Motor neuron (in vitro differentiated cells): ENCODE results near the gene HTR4. TPM values are rescaled to one million over a fixed set of nuclear protein-coding genes. Genes with fewer than 3 reads are reported as not detected.
A peak's percentile ranks its signal among the peaks of the same experiment; 100 is the strongest.

Source experiments
- ATAC-seq, 8 experiments: fragments of 200-7000 bp; cut with Tn5 transposase; replicated peaks in 6 of 8; 2 replicates each; pipeline ENCODE4 v1.8.0; 2021; ENCODE audit warnings: mild to moderate bottlenecking in 8 of 8, moderate library complexity in 8 of 8
- H3K27ac ChIP-seq, 2 donors: fragments of 250-450 bp; sonication (Bioruptor Pico); 2 replicates each; pipeline ENCODE4 v1.9.0; 2021; ENCODE audit warnings: antibody characterized with exemption in 2 of 2, mild to moderate bottlenecking in 2 of 2, moderate library complexity in 1 of 2
- H3K4me1 ChIP-seq, 2 donors: fragments of 250-450 bp; sonication (Bioruptor Pico); replicated peaks in 1 of 2; 2 replicates each; pipeline ENCODE4 v1.6.1; 2021; ENCODE audit warnings: antibody characterized with exemption in 2 of 2, mild to moderate bottlenecking in 2 of 2, moderate library complexity in 1 of 2
- H3K4me3 ChIP-seq, 5 donors: fragments of 250-450 bp; sonication (Bioruptor Pico); 2 replicates each; pipeline ENCODE4 v1.9.0; 2021; ENCODE audit warnings: antibody characterized with exemption in 5 of 5, mild to moderate bottlenecking in 5 of 5, moderate library complexity in 4 of 5
- WGBS, 10 experiments: fragments of 450-650 bp; shearing (Covaris generic); methylation state at CpG; one replicate each; pipeline ENCODE4 v1.0.0; 2022; 5-methylcytosine and 5-hydroxymethylcytosine counted together
- in situ Hi-C, 9 experiments: fragments of 400-800 bp; cut with MboI; loops; one replicate each; pipeline ENCODE4 v1.15.0; 2021; ENCODE audit warnings: low sequenced_read_pairs in 9 of 9, low pct_unique_long_range_greater_than_20kb in 2 of 9; ENCODE audit not compliant: unreplicated experiment in 9 of 9
- total RNA-seq, 8 experiments: library from RNA; unstranded; fragments of 300-600 nt; gene quantifications; 2 replicates each; pipeline versions ENCODE4 v1.2.3 to v1.2.4, GENCODE V29; 2022

Gene HTR4
- total RNA-seq, 8 experiments from 2014 or later, result 0.13 to 0.81 (median 0.19) TPM; not detected in 2

GRCh38 chr5:148492351-148492750, 162.0 kb downstream of the HTR4 start:
- ATAC-seq, result no peak
- Histone ChIP-seq H3K4me1 (no peaks in the 10 kb centered on the region), H3K4me3 (no peak overlapping the region), H3K27ac (no peak overlapping the region)
- 40 to 100% (median 100%) methylated on average over 1 of the region's 1 CpG; no CpG with 5 or more reads in 3 of the 10 experiments for WGBS, 10 experiments
- in situ Hi-C loops, result no loop called here

GRCh38 chr5:148491793-148492184, 162.5 kb downstream of the HTR4 start:
- no peaks in the 10 kb centered on the region for H3K4me1 ChIP-seq
- in situ Hi-C loops, result no loop called here
- no peak for ATAC-seq
- no peak overlapping the region for H3K27ac ChIP-seq
- WGBS, 10 experiments, result 29 to 100% (median 75%) methylated on average over 1 to 6 of the region's 6 CpGs; no CpG with 5 or more reads in 3 of the 10 experiments
- H3K4me3 ChIP-seq, result no peak overlapping the region

DNA sequence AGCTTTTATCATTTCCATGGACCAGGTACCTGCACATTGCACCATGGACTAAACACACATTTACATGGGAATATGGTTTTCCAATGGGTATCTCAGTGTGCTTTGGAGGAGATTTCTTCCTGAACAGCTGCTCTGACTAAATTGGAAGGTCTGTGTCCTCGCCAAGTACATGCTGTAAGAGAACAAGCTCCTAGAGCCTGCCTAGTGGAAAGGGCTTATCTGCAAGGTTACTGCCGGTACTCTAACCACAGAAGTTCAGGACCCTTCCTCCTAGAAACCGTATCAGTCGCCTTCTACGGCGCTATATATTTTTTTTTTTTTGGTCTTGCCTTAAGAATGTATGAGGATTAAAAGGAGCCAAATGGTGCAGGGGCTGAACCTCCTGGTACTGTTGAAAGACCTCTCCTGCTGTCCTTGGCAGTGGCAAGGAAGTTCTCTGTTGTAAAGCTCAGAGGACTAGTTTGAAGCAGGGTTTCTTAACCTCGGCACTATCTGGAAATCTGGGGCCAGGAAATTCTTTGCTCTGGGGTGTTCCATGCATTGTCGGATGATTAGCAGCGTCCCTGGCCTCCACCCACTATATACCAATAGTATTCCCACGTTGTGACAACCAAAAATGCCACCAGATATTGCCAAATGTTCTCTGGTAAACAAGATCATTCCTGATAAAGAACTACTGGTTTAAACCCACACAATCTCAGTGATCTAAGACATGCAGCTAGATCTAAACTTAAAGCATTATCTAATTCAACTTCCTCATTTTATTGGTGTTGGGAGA, 163.1 kb downstream of the HTR4 start:
- H3K4me3 ChIP-seq, result no peak overlapping the region
- in situ Hi-C loops, result no loop called here
- no peaks in the 10 kb centered on the region for H3K4me1 ChIP-seq
- no peak overlapping the region for H3K27ac ChIP-seq
- no peak for ATAC-seq
- WGBS, 10 experiments, result 4 to 100% (median 75%) methylated on average over 1 to 10 of the region's 10 CpGs; no CpG with 5 or more reads in 1 of the 10 experiments

DNA sequence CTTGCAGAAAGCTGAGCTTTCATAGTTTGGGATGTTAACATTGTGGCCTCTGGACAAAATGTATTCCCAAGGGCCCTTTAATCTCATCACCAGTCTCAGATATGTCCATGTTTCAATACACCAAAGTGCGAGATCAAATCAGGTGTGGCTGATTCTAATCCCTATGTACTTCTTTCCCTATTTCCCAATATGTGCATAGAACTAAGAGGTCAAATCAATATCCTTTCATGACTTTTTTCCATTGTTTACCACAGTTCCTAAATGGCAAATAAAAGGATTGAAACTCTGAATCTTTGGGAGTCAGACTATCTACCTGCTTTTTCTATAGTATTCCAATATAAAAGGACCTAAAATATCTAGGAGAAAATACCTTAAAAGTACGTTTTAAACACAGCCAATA, 165.6 kb downstream of the HTR4 start:
- in situ Hi-C loops, result no loop called here
- WGBS, 10 experiments, result 0 to 88% (median 44%) methylated on average over 1 to 2 of the region's 2 CpGs; no CpG with 5 or more reads in 2 of the 10 experiments
- ATAC-seq, result no peak
- Histone ChIP-seq H3K27ac (no peak overlapping the region), H3K4me1 (no peaks in the 10 kb centered on the region), H3K4me3 (no peak overlapping the region)

GRCh38 chr5:148486456-148486855, 167.9 kb downstream of the HTR4 start:
- in situ Hi-C loops, result no loop called here
- Histone ChIP-seq H3K4me3 (no peak overlapping the region), H3K4me1 (no peaks in the 10 kb centered on the region), H3K27ac (no peak overlapping the region)
- 0 to 89% (median 76%) methylated on average over 1 to 3 of the region's 3 CpGs for WGBS, 10 experiments
- ATAC-seq, result no peak

GRCh38 chr5:148484651-148485050, 169.7 kb downstream of the HTR4 start:
- no peak overlapping the region for H3K4me3 ChIP-seq

GRCh38 chr5:148483750-148484149, 170.6 kb downstream of the HTR4 start:
- Histone ChIP-seq H3K4me1 (no peaks in the 10 kb centered on the region), H3K27ac (no peak overlapping the region), H3K4me3 (no peak overlapping the region)
- 17 to 100% (median 87%) methylated on average over 2 to 3 of the region's 3 CpGs for WGBS, 10 experiments
- ATAC-seq, result no peak
- in situ Hi-C loops, result no loop called here

More at GRCh38 chr5:148484651-148485050, 169.7 kb downstream of the HTR4 start:
- in situ Hi-C loops, result no loop called here
- no peak for ATAC-seq
- Histone ChIP-seq H3K27ac (no peak overlapping the region), H3K4me1 (no peaks in the 10 kb centered on the region)

DNA sequence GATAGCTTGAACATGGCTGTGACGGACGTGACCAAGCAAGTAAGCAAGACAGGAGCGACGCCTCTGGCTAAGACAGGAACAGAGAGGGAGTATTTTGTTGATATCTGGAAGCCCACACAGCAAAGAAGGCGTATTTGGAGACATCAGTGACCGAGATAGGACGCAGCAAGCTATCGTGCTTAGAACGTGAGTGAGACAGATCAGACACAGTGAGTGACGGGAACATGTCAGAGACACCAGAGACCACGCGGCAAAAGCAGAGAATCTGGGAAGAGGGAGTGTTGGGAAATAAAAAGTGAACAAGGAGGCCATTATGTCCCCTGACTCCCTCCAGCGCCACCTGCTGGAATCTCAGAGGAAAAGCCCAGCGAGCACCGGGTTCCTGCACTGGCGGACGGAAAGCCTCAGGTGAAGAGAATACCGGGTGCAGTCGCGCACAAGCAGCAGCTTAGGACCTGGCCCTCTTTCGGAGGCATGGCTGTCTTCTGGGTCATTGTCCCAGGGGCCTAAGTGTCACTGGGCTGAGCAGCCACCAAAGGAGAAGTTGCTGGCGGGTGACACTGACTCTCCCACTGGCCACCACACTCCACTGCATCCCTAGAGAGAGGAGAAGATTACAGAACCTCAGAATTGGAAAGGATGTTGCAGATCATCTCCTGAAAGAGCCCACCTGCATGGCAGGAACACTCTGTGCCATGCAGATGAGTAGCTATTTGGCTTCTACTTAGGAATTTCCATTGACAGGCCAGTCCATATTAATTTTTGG, 171.4 kb downstream of the HTR4 start:
- H3K27ac ChIP-seq, result no peak overlapping the region
- 27 to 94% (median 86%) methylated on average over 5 to 18 of the region's 22 CpGs; no CpG with 5 or more reads in 3 of the 10 experiments for WGBS, 10 experiments
- no peaks in the 10 kb centered on the region for H3K4me1 ChIP-seq
- in situ Hi-C loops, result no loop called here
- no peak overlapping the region for H3K4me3 ChIP-seq
- ATAC-seq, result peak in 3 of 8 experiments; percentile 14 to 93 (median 68)

- 24 to 100% (median 67%) methylated on average over 1 to 5 of the region's 7 CpGs; no CpG with 5 or more reads in 2 of the 10 experiments for WGBS, 10 experiments
- ATAC-seq, result no peak
- Histone ChIP-seq H3K27ac (no peak overlapping the region), H3K4me3 (no peak overlapping the region), H3K4me1 (no peaks in the 10 kb centered on the region)
- in situ Hi-C loops, result no loop called here
These were observed 172.1 kb downstream of the HTR4 start for GRCh38 chr5:148482196-148482595.

- in situ Hi-C loops, result no loop called here
- H3K27ac ChIP-seq, result no peak overlapping the region
- H3K4me1 ChIP-seq, result no peaks in the 10 kb centered on the region
- no peak for ATAC-seq
- no peak overlapping the region for H3K4me3 ChIP-seq
- 19 to 100% (median 76%) methylated on average over 1 to 3 of the region's 3 CpGs; no CpG with 5 or more reads in 1 of the 10 experiments for WGBS, 10 experiments
These were observed 176.9 kb downstream of the HTR4 start for GRCh38 chr5:148477429-148477828.

- 31 to 100% (median 90%) methylated on average over 1 to 3 of the region's 3 CpGs for WGBS, 10 experiments
- H3K27ac ChIP-seq, result no peak overlapping the region
- no peak overlapping the region for H3K4me3 ChIP-seq
- no peak for ATAC-seq
- in situ Hi-C loops, result no loop called here
- H3K4me1 ChIP-seq, result no peaks in the 10 kb centered on the region
These were observed 178.0 kb downstream of the HTR4 start for GRCh38 chr5:148476302-148476701.

DNA sequence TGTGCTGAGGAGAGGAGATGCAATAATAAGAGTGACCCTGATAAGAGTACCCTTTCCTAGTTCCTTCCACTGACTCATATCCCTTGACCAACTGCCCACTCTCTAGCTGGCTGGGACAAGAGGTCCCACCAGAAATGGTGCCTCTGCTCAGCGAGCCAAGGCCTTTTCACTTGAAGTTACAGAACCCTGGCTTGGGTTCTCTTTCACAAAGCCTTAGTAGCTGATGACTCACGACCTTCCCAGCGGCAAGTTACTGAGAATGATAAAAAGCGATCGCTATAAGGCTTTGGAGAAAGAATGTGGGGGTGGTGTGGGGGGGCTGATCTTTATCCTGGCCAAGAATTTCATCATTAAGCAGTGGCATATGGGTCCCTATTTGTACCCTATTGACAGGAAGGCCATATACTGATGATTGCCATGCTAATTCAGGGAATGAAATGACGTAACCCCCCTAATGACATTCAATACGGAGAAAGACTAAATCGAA, 180.3 kb downstream of the HTR4 start:
- no peak for ATAC-seq
- Histone ChIP-seq H3K27ac (no peak overlapping the region), H3K4me3 (no peak overlapping the region), H3K4me1 (no peaks in the 10 kb centered on the region)
- WGBS, 10 experiments, result 67 to 96% (median 82%) methylated on average over 1 to 8 of the region's 8 CpGs; no CpG with 5 or more reads in 2 of the 10 experiments
- in situ Hi-C loops, result loop anchor here in 1 of 9 experiments (25.0 kb wide), 1 partner anchor 213 kb away; no protein-coding TSS in a partner anchor

- Histone ChIP-seq H3K4me3 (no peak overlapping the region), H3K27ac (no peak overlapping the region), H3K4me1 (no peaks in the 10 kb centered on the region)
- in situ Hi-C loops, result loop anchor here in 1 of 9 experiments (25.0 kb wide), 1 partner anchor 216 kb away; no protein-coding TSS in a partner anchor
- no peak for ATAC-seq
- WGBS, 10 experiments, result 21 to 100% (median 82%) methylated on average over 1 to 2 of the region's 2 CpGs
These were observed 182.9 kb downstream of the HTR4 start for GRCh38 chr5:148471379-148471778.
